Sciatic nerve (tissue), 2 donors: ENCODE results near the gene NIT1. TPM values are rescaled to one million over a fixed set of nuclear protein-coding genes. Genes with fewer than 3 reads are reported as not detected.

ENCODE experiments used
- ATAC-seq: fragments of 200-7000 bp; cut with Tn5 transposase; one replicate; pipeline ENCODE4 v1.9.1; 2020; ENCODE audit warnings: mild to moderate bottlenecking, moderate library complexity
- DNase-seq: peaks from one replicate; pipeline ENCODE4 v3.0.0-alpha.2; 2020; ENCODE audit warnings: low spot score
- intact Hi-C: fragments of 100-400 bp; cut with DNase I; formaldehyde crosslinking; loops from one replicate; pipeline ENCODE4 v1.14.2; 2022
- total RNA-seq: library from RNA; stranded (reverse); fragmentation: NEBNext Ultra II Directional; extraction: Animal tissue kit (Norgen Biotek cat#: 25700); gene quantifications from one replicate; pipeline ENCODE4 v1.2.1, GENCODE V29; 2021
- donor health status: DM: no; HTN: no; CAD: no.
- donor health status: DM: no; HTN: no; CAD: no.

Gene NIT1
- total RNA-seq, 1 donor from 2014 or later, result 38.0 TPM

- ATAC-seq (peak; percentile 87), DNase-seq (no peak)
- intact Hi-C loops, result no loop called here
Measured at GRCh38 chr1:161082996-161083747, 34.7 kb upstream of the NIT1 start.

DNA sequence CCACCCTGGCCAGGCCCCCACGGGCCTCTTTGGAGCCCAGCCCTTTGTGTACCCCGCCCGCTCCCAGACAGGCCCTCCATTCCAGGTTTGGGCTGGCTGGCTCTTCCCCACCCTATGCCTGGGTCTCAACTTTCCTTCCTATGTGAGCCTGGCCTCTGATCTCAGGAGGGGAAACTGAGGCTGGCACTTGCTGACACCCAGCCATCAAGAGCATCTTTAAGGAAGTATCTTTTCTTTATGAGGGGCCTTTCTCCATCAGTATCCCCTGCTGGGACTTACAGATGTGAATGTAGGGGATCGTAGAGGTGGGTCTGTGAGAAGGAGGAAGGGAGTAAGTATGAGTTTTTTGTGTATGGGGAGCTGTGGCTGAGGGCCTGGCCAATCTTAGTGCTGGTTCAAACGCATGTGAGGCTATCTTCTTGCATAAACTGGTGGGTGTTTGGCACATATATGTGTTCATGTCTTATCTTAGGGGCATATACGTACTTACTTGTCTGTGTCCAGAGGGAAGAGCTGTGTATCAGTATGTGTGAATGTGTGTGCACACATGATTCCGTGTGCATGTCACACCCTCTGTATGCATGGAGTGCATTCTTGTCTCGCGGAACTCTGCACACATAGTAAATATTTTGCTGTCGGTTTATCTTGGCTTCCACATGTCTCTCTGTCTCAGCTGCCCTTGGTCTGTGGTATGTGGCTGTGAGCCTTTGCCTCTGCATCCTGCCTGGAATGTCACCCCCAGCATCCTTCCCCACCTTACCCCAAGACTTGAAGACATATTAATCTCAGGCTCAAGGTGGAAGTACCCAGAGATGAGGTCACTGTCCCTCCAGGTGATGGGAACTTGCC is 33.9 kb upstream of the NIT1 start:
- no peak for ATAC-seq
- no peak for DNase-seq
- intact Hi-C loops, result no loop called here

DNA sequence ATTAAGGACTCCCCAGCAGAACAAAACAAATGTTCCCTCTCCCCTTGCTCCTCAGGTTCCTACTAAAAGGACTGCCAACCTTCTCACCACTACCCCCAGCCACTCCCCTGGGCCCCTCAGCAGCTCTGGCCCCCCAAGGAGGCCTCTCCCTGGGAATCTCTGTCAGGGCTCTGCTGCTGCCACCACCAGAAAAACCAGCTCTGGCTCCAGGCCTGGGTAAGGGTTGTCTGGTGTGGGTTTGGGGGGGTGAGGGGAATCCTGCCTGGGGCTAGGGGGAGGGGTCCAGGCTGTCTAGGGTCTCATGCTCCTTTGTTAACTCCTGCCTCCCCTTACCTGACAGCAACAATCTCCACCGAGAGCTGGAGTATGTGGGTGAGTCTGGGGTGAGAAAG is 33.3 kb upstream of the NIT1 start:
- DNase-seq (no peak), ATAC-seq (no peak)
- intact Hi-C loops, result no loop called here

GRCh38 chr1:161085165-161085564 is 32.7 kb upstream of the NIT1 start:
- intact Hi-C loops, result no loop called here
- DNase-seq (no peak), ATAC-seq (no peak)

- intact Hi-C loops, result no loop called here
- no peak for ATAC-seq
- DNase-seq, result no peak
Measured at GRCh38 chr1:161086457-161086856, 31.4 kb upstream of the NIT1 start.

DNA sequence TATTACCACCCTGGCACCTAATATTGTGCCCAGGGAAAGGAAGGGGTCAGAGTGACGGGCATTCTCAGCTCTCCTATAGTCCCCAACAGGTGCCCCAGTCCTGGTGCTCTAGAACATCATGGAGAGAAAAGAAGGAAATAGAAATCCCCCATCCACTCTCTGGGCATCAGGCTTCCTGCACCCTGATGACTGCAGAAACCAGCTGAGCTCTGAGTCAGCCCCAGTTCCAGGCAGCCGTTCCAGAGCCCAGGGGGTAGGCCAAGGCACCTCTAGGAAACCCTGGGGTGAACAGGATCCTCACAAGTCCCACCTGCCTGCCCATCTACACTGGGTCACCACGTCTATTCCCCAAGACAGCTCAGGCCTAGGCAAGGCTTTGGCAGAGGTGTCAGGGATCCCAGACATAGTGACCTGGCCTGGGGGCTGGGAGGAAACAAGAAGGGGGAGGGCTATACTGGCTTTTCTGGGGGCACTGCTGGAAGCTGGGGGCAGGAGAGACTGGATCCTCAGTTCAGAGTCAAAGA is 29.3 kb upstream of the NIT1 start:
- no peak for ATAC-seq
- intact Hi-C loops, result no loop called here
- DNase-seq, result no peak

DNA sequence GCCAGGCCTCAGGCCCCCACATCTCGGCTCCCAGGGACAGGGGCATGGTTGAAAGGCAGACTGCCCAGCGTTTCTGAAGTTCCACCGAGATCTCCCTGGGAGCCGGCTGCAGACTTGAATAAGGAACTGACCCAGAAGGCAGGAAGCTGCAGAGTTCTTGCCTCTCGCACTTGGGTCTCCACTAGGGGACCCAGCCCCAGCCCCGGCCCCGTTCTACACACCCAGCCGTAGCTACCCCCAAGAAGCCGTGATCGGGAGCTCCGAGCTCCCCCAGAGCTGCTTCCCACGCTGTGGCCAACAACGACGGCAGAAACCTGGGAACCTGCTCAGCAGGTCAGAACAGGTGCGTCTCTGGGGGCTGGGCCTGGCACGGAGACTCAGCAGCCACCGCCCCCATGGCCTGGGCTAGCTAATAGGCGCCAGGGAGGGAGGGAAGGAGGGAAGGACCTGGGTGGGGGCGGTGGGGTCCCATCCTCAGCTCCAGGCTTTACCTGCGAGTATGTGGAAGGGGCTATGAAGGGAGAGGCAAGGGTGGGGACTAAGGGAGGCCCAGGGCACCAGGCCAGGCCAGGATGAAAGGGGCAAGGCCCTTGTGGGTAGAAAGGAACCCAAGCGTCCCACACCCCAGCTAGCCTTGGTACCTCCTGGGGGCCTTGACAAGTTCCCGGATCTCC is 28.5 kb upstream of the NIT1 start, which contains the start of gene NECTIN4:
Gene NECTIN4 (minus strand): TSS at position 308 of the 674 bp plus-strand sequence. CDS start 262 bp downstream, at position 46.
- intact Hi-C loops, result no loop called here
- peak; percentile 42 for DNase-seq
- ATAC-seq, result no peak

- no peak for DNase-seq
- intact Hi-C loops, result loop anchor here (10.0 kb wide), 1 partner anchor 95 kb away; no protein-coding TSS in a partner anchor
- no peak for ATAC-seq
Measured at GRCh38 chr1:161089938-161090337, 28.0 kb upstream of the NIT1 start.

DNA sequence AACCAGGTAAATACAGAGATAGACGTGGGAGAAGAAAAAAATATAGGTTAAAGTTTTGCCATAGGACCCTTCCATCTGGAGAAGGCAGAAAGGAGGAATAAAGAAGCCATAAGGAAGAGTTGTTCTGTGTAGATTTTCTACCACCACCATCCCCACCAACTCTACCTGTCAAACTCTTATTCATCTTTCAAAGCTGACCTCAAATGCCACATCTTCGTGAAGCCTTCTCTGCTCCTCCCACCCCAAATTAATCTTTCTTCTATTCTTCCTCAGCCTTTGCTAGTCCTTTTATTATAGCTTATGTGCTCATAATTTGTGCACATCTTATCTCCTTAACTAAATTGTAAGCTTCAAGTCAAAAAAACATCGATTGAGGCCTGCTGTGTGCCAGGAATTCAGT is 27.3 kb upstream of the NIT1 start:
- intact Hi-C loops, result loop anchor here (10.0 kb wide), 1 partner anchor 96 kb away; no protein-coding TSS in a partner anchor
- ATAC-seq, result no peak
- DNase-seq, result no peak

DNA sequence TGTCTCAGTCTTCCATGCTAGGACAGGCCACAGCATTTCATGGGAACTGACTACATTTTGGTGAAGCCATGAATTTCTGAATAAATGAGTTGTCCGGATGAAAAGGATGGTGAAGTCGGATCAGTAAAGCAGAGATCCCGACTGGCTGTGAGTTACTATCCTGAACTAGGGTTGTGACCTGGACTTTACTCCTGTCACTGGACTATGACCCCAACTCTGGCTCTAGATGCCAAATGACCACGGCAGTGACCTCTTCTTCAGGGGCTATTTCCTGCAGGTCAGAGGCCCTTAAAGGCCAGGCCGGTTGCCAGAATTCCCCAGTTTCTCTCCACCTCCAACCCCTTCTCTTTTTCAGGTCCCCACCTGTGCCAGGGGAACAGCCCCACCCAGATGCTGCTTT is 26.8 kb upstream of the NIT1 start:
- no peak for ATAC-seq
- DNase-seq, result no peak
- intact Hi-C loops, result loop anchor here (10.0 kb wide), 1 partner anchor 96 kb away; no protein-coding TSS in a partner anchor

- intact Hi-C loops, result loop anchor here (10.0 kb wide), 1 partner anchor 97 kb away; no protein-coding TSS in a partner anchor
- no peak for ATAC-seq
- no peak for DNase-seq
Measured at GRCh38 chr1:161091796-161092507, 26.0 kb upstream of the NIT1 start.

DNA sequence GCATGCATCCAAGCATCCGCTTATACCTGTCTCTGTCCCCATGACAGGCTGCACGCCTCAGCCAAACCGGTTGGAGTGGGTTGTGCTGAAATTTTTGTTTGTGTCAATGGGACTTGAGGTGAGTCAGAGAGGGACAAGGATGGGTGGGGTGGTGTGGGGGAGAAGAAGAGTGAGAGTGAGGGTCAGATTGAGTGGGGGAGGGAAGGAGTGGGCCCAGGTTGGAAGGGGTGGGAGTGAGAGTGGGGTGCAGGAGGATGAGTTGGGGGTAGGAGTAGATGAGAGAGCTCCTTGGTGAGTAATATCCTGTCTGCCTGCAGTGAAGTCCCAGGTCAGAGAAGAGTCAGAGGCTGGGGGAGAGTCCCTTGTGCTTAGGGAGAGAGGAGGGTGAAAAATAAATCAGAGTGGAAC is 25.3 kb upstream of the NIT1 start:
- DNase-seq (no peak), ATAC-seq (no peak)
- intact Hi-C loops, result loop anchor here (10.0 kb wide), 1 partner anchor 98 kb away; no protein-coding TSS in a partner anchor

DNA sequence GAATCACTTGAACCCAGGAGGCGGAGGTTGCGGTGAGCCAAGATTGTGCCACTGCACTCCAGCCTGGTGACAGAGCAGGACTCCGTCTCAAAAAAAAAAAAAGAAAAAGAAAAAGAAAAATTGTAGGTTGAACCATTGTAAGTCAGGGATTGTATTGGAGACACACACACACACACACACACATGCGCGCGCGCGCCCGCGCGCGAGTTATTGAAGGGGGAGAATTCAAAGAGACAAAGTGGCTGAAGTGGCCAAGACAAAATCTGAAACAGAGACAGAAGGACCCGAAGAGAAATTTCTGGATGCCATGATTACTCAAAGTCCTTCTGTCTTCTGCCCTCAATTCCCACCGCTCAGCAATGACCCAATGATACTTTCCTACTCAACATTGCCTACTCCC is 23.4 kb upstream of the NIT1 start:
- ATAC-seq (no peak), DNase-seq (no peak)
- intact Hi-C loops, result loop anchor here (10.0 kb wide), 1 partner anchor 100 kb away; no protein-coding TSS in a partner anchor

- ATAC-seq (no peak), DNase-seq (no peak)
- intact Hi-C loops, result loop anchor here (10.0 kb wide), 1 partner anchor 100 kb away; no protein-coding TSS in a partner anchor
Measured at GRCh38 chr1:161095230-161095629, 22.7 kb upstream of the NIT1 start.

DNA sequence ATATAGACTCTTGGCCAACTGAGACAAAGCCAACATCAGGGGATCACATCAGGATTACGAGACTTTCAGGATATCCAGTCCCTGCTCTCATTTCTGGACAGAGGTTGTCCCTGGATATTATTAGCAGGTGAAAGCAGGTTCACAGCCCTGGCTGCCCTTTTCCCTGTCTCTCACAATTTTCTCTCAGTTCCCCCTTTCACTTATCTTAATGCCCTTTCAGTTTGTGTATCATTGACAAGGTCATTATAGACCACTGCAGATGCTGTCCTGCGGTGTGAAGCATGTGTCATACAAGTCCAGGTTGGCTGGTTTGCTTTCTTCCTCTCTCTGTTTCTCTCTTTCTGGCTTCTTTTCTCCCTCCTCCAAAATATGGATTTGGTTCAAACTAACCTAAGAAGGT is 21.9 kb upstream of the NIT1 start:
- intact Hi-C loops, result loop anchor here (10.0 kb wide), 1 partner anchor 101 kb away; no protein-coding TSS in a partner anchor
- ATAC-seq (no peak), DNase-seq (no peak)

- DNase-seq (peak; percentile 54), ATAC-seq (peak; percentile 74)
- intact Hi-C loops, result loop anchor here (10.0 kb wide), 1 partner anchor 102 kb away; no protein-coding TSS in a partner anchor
Measured at GRCh38 chr1:161096530-161096929, 21.4 kb upstream of the NIT1 start.

- DNase-seq, result peak; percentile 84
- intact Hi-C loops, result loop anchor here (10.0 kb wide), 1 partner anchor 104 kb away; no protein-coding TSS in a partner anchor
- ATAC-seq, result peak; percentile 89
Measured at GRCh38 chr1:161098210-161099068, 19.5 kb upstream of the NIT1 start, which contains the start of gene KLHDC9. KLHDC9 (plus strand) TSS chr1:161098361; CDS start chr1:161098536, 175 bp downstream.
